ENCODE data around the gene SPRED3.

SPRED3 gene

GRCh38 chr19:38355728-38356725, 32.5 kb upstream of the SPRED3 start:
- H3K4me3 ChIP-seq (ENCODE audit: low read length), result no peak overlapping the region
- TF ChIP-seq CTCF (IDR thresholded peaks at IDR 0.05; ENCODE audit: insufficient read depth, low read depth, low read length, missing control alignments), result no peak
- no peak for DNase-seq (ENCODE audit: low read depth)

- H3K4me3 ChIP-seq (ENCODE audit: low read length), result no peak overlapping the region
- DNase-seq (ENCODE audit: low read depth), result no peak
- TF ChIP-seq CTCF (IDR thresholded peaks at IDR 0.05; ENCODE audit: insufficient read depth, low read depth, low read length, missing control alignments), result no peak
Measured at GRCh38 chr19:38358071-38358470, 30.4 kb upstream of the SPRED3 start.

GRCh38 chr19:38359242-38360021, 29.1 kb upstream of the SPRED3 start:
- no peak for DNase-seq (ENCODE audit: low read depth)
- TF ChIP-seq CTCF (IDR thresholded peaks at IDR 0.05; ENCODE audit: insufficient read depth, low read depth, low read length, missing control alignments), result no peak
- H3K4me3 ChIP-seq (ENCODE audit: low read length), result no peak overlapping the region

GRCh38 chr19:38360351-38360750, 28.1 kb upstream of the SPRED3 start:
- TF ChIP-seq CTCF (IDR thresholded peaks at IDR 0.05; ENCODE audit: insufficient read depth, low read depth, low read length, missing control alignments), result no peak
- no peak for DNase-seq (ENCODE audit: low read depth)
- H3K4me3 ChIP-seq (ENCODE audit: low read length), result no peak overlapping the region

- H3K4me3 ChIP-seq (ENCODE audit: low read length), result peak overlapping the region; percentile 60
- DNase-seq (ENCODE audit: low read depth), result no peak
- no peak for TF ChIP-seq CTCF (IDR thresholded peaks at IDR 0.05; ENCODE audit: insufficient read depth, low read depth, low read length, missing control alignments)
Measured at GRCh38 chr19:38360839-38361631, 27.5 kb upstream of the SPRED3 start.

GRCh38 chr19:38361633-38362075, 26.8 kb upstream of the SPRED3 start:
- H3K4me3 ChIP-seq (ENCODE audit: low read length), result peak overlapping the region; percentile 60
- peak; percentile 90 for DNase-seq (ENCODE audit: low read depth)
- TF ChIP-seq CTCF (IDR thresholded peaks at IDR 0.05; ENCODE audit: insufficient read depth, low read depth, low read length, missing control alignments), result peak; percentile 26
